Suprapubic skin (tissue), 4 donors: Measurements from ENCODE around the gene TSLP. TPM values are rescaled to one million over a fixed set of nuclear protein-coding genes. Genes with fewer than 3 reads are reported as not detected.

Experiments used
- DNase-seq, 2 donors: peaks; one replicate each; pipeline ENCODE4 v3.0.0-alpha.2; 2019; ENCODE audit warnings: low spot score in 2 of 2
- H3K27ac ChIP-seq: fragments of 200-600 bp; sonication (generic); one replicate; pipeline ENCODE4 v1.5.1; 2019
- H3K27me3 ChIP-seq: fragments of 200-600 bp; sonication (generic); one replicate; pipeline ENCODE4 v1.5.1; 2019
- H3K36me3 ChIP-seq: fragments of 200-600 bp; sonication (generic); one replicate; pipeline ENCODE4 v1.5.1; 2019
- H3K4me1 ChIP-seq: fragments of 200-600 bp; sonication (generic); one replicate; pipeline ENCODE4 v1.5.1; 2019
- H3K4me3 ChIP-seq: fragments of 200-600 bp; sonication (generic); one replicate; pipeline ENCODE4 v1.5.1; 2019; ENCODE audit warnings: mild to moderate bottlenecking
- H3K9me3 ChIP-seq: fragments of 200-600 bp; sonication (generic); one replicate; pipeline ENCODE4 v1.5.1; 2019
- EP300 ChIP-seq: sonication (generic); formaldehyde crosslinking; IDR thresholded peaks from one replicate; pipeline ENCODE4 v1.6.1; 2017; ENCODE audit warnings: antibody characterized with exemption
- POLR2A ChIP-seq, 2 donors: fragments of 450-650 bp; IDR thresholded peaks; one replicate each; pipeline ENCODE4 v1.6.1; 2017; ENCODE audit warnings: antibody characterized with exemption in 2 of 2, mild to moderate bottlenecking in 2 of 2, moderate library complexity in 2 of 2
- POLR2AphosphoS5 ChIP-seq, 3 donors: sonication (generic); formaldehyde crosslinking; IDR thresholded peaks; one replicate each; pipeline ENCODE4 v1.6.1; 2017; ENCODE audit warnings: antibody characterized with exemption in 3 of 3
- WGBS: methylation state at CpG from one replicate; pipeline ENCODE4 v1.1.5; 2018; 5-methylcytosine and 5-hydroxymethylcytosine counted together
- total RNA-seq, 4 donors: library from RNA; depleted of rRNA; stranded (reverse); fragments of >200 nt; gene quantifications; one replicate each; pipeline ENCODE4 v1.1.0, GENCODE V29; 2016
- TF ChIP-seq, protein P1 (sequence below), 2 donors: fragments of 200-600 bp in 1 of 2; fragments of 450-650 bp in 1 of 2; sonication (generic) in 1 of 2; IDR thresholded peaks; one replicate each; pipeline ENCODE4 v1.5.1; 2016 to 2019; ENCODE audit warnings: antibody characterized with exemption in 2 of 2, mild to moderate bottlenecking in 1 of 2, moderate library complexity in 1 of 2

TSLP gene
- total RNA-seq, 4 donors from 2014 or later, result 0.38 to 1.4 (median 0.62) TPM; not detected in 1

GRCh38 chr5:111076091-111076490 lies 4.6 kb downstream of the TSLP start:
- no peak for DNase-seq
- Histone ChIP-seq H3K4me1 (peaks cover 28% of the 10 kb centered on the region), H3K9me3 (no peaks in the 10 kb centered on the region), H3K27me3 (peaks cover 5% of the 10 kb centered on the region), H3K4me3 (no peak overlapping the region), H3K36me3 (no peaks in the 10 kb centered on the region), H3K27ac (no peak overlapping the region)
- TF ChIP-seq POLR2AphosphoS5 (IDR thresholded peaks at IDR 0.05), result no peak
- WGBS, result 81% methylated on average over 1 of the region's 1 CpG

DNA sequence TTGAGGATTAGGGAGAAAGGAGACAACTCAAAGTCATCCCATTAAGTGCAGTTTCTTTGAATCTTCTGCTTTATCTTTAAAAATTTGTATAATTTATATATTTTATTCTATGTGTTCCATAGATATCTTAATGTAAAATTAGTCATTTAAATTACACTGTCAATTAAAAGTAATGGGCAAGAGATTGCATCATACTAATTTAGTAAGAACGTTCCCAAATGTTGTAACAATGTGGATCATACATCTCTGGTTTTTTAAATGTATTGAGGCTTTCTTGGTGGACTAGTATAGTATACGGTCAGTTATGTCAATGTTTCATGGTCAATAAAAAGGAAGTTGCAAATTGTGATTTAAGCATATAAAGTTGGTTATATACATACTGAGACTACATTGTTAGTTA lies 6.2 kb downstream of the TSLP start:
- Histone ChIP-seq H3K36me3 (no peaks in the 10 kb centered on the region), H3K4me1 (peaks cover 26% of the 10 kb centered on the region), H3K27me3 (peaks cover 3% of the 10 kb centered on the region), H3K27ac (no peak overlapping the region), H3K9me3 (no peaks in the 10 kb centered on the region), H3K4me3 (no peak overlapping the region)
- TF ChIP-seq, protein P1, sequence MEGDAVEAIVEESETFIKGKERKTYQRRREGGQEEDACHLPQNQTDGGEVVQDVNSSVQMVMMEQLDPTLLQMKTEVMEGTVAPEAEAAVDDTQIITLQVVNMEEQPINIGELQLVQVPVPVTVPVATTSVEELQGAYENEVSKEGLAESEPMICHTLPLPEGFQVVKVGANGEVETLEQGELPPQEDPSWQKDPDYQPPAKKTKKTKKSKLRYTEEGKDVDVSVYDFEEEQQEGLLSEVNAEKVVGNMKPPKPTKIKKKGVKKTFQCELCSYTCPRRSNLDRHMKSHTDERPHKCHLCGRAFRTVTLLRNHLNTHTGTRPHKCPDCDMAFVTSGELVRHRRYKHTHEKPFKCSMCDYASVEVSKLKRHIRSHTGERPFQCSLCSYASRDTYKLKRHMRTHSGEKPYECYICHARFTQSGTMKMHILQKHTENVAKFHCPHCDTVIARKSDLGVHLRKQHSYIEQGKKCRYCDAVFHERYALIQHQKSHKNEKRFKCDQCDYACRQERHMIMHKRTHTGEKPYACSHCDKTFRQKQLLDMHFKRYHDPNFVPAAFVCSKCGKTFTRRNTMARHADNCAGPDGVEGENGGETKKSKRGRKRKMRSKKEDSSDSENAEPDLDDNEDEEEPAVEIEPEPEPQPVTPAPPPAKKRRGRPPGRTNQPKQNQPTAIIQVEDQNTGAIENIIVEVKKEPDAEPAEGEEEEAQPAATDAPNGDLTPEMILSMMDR (IDR thresholded peaks at IDR 0.05), result no peak
- TF ChIP-seq POLR2AphosphoS5 (IDR thresholded peaks at IDR 0.05) (no peak), EP300 (no peak), POLR2A (IDR thresholded peaks at IDR 0.05) (no peak)
- no peak for DNase-seq
- 78% methylated on average over 2 of the region's 2 CpGs for WGBS

- no peak overlapping the region for H3K4me3 ChIP-seq
- H3K9me3 ChIP-seq, result no peaks in the 10 kb centered on the region
- WGBS, result 62% methylated on average over 1 of the region's 1 CpG
- H3K4me1 ChIP-seq, result peaks cover 8% of the 10 kb centered on the region
- H3K27ac ChIP-seq, result no peak overlapping the region
- peaks cover 3% of the 10 kb centered on the region for H3K27me3 ChIP-seq
- H3K36me3 ChIP-seq, result no peaks in the 10 kb centered on the region
- TF ChIP-seq POLR2AphosphoS5 (IDR thresholded peaks at IDR 0.05) (no peak), EP300 (no peak), POLR2A (IDR thresholded peaks at IDR 0.05) (no peak)
- DNase-seq, result no peak
Measured at GRCh38 chr5:111079846-111080245, 8.3 kb downstream of the TSLP start.

GRCh38 chr5:111083323-111083722 lies 11.8 kb downstream of the TSLP start:
- TF ChIP-seq EP300, result no peak
- TF ChIP-seq POLR2AphosphoS5 (IDR thresholded peaks at IDR 0.05), result no peak
- TF ChIP-seq, protein P1 (IDR thresholded peaks at IDR 0.05), result no peak
- TF ChIP-seq POLR2A (IDR thresholded peaks at IDR 0.05), result no peak
- Histone ChIP-seq H3K4me3 (no peak overlapping the region), H3K27me3 (no peaks in the 10 kb centered on the region), H3K9me3 (no peaks in the 10 kb centered on the region), H3K27ac (no peak overlapping the region), H3K4me1 (no peaks in the 10 kb centered on the region), H3K36me3 (no peaks in the 10 kb centered on the region)
- no peak for DNase-seq
- WGBS, result 38% methylated on average over 7 of the region's 7 CpGs

DNA sequence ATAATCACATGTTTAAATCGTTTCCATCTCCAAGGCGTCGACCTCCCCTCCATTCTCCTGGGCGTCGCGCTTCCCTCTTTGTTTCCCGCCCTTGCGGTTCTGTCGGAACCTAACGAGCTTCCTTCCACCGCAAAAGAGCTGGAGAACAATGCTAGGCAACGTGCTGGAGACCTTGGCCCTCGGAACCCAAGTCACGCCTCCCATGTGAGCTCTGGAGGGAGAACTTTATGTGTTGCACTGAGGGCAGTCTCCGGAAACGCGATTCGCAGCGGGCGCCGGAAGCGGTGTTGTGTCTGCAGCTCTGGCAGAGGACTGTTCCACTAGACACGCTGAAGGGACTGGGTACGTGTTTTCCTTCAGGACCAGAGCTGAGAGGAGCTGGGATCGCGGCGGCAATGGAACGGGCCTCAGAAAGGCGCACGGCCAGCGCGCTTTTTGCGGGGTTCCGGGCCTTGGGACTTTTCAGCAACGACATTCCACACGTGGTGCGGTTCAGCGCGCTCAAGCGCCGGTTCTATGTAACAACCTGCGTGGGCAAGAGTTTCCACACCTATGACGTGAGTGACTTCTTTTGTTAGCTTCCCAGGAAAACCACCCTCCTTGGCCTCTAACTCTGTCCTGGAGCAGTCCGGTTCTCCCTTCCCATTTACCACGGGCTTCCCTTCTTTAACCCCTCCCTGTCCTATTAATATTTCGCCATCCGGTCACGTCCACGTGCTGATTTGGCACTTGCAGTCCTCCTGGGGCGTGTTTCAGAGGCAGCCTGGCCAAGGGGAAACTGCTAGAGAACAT lies 20.7 kb downstream of the TSLP start, which contains the start of gene WDR36:
TSS of gene WDR36 (plus strand) at position 287 of the 792 bp plus-strand sequence. CDS start at position 396, 109 bp downstream.
- peak in 1 of 3 donors; percentile 98 for TF ChIP-seq POLR2AphosphoS5 (IDR thresholded peaks at IDR 0.05)
- no peak for TF ChIP-seq EP300
- H3K4me3 ChIP-seq, result peak within 1 kb of the TSS; percentile 88
- no peaks in the 10 kb centered on the region for H3K27me3 ChIP-seq
- DNase-seq, result peak; percentile 95
- H3K36me3 ChIP-seq, result peaks cover 7% of the 10 kb centered on the region
- WGBS, result 2% methylated on average over 42 of the region's 50 CpGs
- H3K4me1 ChIP-seq, result peaks cover 30% of the 10 kb centered on the region
- H3K27ac ChIP-seq, result peak within 1 kb of the TSS; percentile 86
- H3K9me3 ChIP-seq, result no peaks in the 10 kb centered on the region

DNA sequence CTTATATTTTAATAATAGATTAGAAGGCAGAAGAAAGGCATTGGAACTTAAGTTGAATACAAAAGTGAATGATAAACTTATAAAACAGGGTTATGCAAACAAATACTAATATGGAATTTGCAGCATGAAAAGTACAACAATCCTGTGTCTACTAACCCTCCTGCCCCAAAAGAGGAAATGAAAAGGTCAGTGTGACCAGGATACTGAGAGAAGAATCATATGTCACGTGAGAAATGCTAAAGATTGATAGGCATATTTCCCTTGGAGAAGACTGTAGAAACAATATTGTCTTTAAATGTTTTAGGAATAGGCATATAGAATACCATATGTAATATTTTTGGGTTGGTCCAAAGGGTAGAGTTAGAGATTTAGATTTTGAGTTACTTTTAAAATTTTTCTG lies 24.5 kb downstream of the TSLP start:
- peaks cover 30% of the 10 kb centered on the region for H3K4me1 ChIP-seq
- H3K9me3 ChIP-seq, result no peaks in the 10 kb centered on the region
- peaks cover 38% of the 10 kb centered on the region for H3K36me3 ChIP-seq
- H3K27ac ChIP-seq, result no peak overlapping the region
- no peak overlapping the region for H3K4me3 ChIP-seq
- no peak for DNase-seq
- H3K27me3 ChIP-seq, result no peaks in the 10 kb centered on the region
- 93% methylated on average over 1 of the region's 1 CpG for WGBS
- no peak for TF ChIP-seq POLR2A (IDR thresholded peaks at IDR 0.05)
- TF ChIP-seq POLR2AphosphoS5 (IDR thresholded peaks at IDR 0.05), result no peak
- TF ChIP-seq, protein P1 (IDR thresholded peaks at IDR 0.05), result no peak
- TF ChIP-seq EP300, result no peak
